Activated naive CD4-positive, alpha-beta T cell treated with anti-CD3 and anti-CD28 coated beads for 36 hours (primary cell): ENCODE data around the gene NBAS. TPM values are rescaled to one million over a fixed set of nuclear protein-coding genes. Genes with fewer than 3 reads are reported as not detected.
"Not testable (repeated sequence)": the region's sequence is repeated elsewhere in the genome, so short reads cannot be mapped to it uniquely, and the experiment has no call there.

Experiments used
- CTCF ChIA-PET: fragments of 350-600 bp; sonication (Branson Sonifier 250); formaldehyde crosslinking; loops from one replicate; lab custom pipeline; 2021; ENCODE audit warnings: antibody characterized with exemption; lab: Charles Lee
- DNase-seq: peaks from one replicate; pipeline ENCODE4 v3.0.0-alpha.2; 2020
- H3K27ac Mint-ChIP-seq: one replicate; pipeline ENCODE4 v1.8.0; 2021; ENCODE audit warnings: mild to moderate bottlenecking, mixed read lengths
- H3K27me3 Mint-ChIP-seq: one replicate; pipeline ENCODE4 v1.8.0; 2021; ENCODE audit warnings: low read depth, mixed read lengths
- H3K36me3 Mint-ChIP-seq: one replicate; pipeline ENCODE4 v1.8.0; 2021; ENCODE audit warnings: low read depth, mixed read lengths
- H3K4me1 Mint-ChIP-seq: one replicate; pipeline ENCODE4 v1.8.0; 2021; ENCODE audit warnings: low read depth, mixed read lengths
- H3K4me3 Mint-ChIP-seq: one replicate; pipeline ENCODE4 v1.8.0; 2021; ENCODE audit warnings: mild to moderate bottlenecking, moderate library complexity, mixed read lengths
- H3K9me3 Mint-ChIP-seq: one replicate; pipeline ENCODE4 v1.8.0; 2021; ENCODE audit warnings: mixed read lengths
- intact Hi-C: fragments of 100-400 bp; cut with micrococcal nuclease; formaldehyde crosslinking; loops from one replicate; pipeline ENCODE4 v1.15.1; 2023
- total RNA-seq, 2 experiments: library from RNA; stranded (reverse); gene quantifications; one replicate each; pipeline ENCODE4 v1.2.3, GENCODE V29; 2021

The NBAS gene
- total RNA-seq, 2 experiments from 2014 or later = 45.5 to 46.4 TPM

GRCh38 chr2:15263976-15264685 lies 297.0 kb downstream of the NBAS start:
- Mint-ChIP-seq H3K4me1 (peaks cover 2% of the 10 kb centered on the region), H3K36me3 (peaks cover 61% of the 10 kb centered on the region), H3K27ac (no peak overlapping the region), H3K9me3 (peaks cover 8% of the 10 kb centered on the region), H3K27me3 (no peaks in the 10 kb centered on the region), H3K4me3 (no peak overlapping the region)
- CTCF ChIA-PET = no interaction called here
- intact Hi-C loops = no loop called here
- DNase-seq = no peak

- H3K9me3 Mint-ChIP-seq = peaks cover 16% of the 10 kb centered on the region
- H3K27me3 Mint-ChIP-seq = no peaks in the 10 kb centered on the region
- DNase-seq = no peak
- CTCF ChIA-PET = no interaction called here
- H3K27ac Mint-ChIP-seq = no peak overlapping the region
- H3K4me1 Mint-ChIP-seq = peaks cover 2% of the 10 kb centered on the region
- H3K36me3 Mint-ChIP-seq = peaks cover 64% of the 10 kb centered on the region
- intact Hi-C loops = no loop called here
- H3K4me3 Mint-ChIP-seq = no peak overlapping the region
Measured at GRCh38 chr2:15262792-15263191, 298.3 kb downstream of the NBAS start.

GRCh38 chr2:15260835-15261234 lies 300.3 kb downstream of the NBAS start:
- intact Hi-C loops = no loop called here
- H3K4me3 Mint-ChIP-seq = no peak overlapping the region
- H3K36me3 Mint-ChIP-seq = peaks cover 67% of the 10 kb centered on the region
- no peaks in the 10 kb centered on the region for H3K27me3 Mint-ChIP-seq
- CTCF ChIA-PET = no interaction called here
- no peak for DNase-seq
- no peak overlapping the region for H3K27ac Mint-ChIP-seq
- H3K9me3 Mint-ChIP-seq = peaks cover 16% of the 10 kb centered on the region
- peaks cover 2% of the 10 kb centered on the region for H3K4me1 Mint-ChIP-seq

GRCh38 chr2:15260196-15260595 lies 300.9 kb downstream of the NBAS start:
- peaks cover 18% of the 10 kb centered on the region for H3K9me3 Mint-ChIP-seq
- H3K27ac Mint-ChIP-seq = no peak overlapping the region
- intact Hi-C loops = no loop called here
- H3K27me3 Mint-ChIP-seq = no peaks in the 10 kb centered on the region
- H3K36me3 Mint-ChIP-seq = peaks cover 66% of the 10 kb centered on the region
- H3K4me1 Mint-ChIP-seq = no peaks in the 10 kb centered on the region
- H3K4me3 Mint-ChIP-seq = no peak overlapping the region
- DNase-seq = no peak
- CTCF ChIA-PET = no interaction called here

- CTCF ChIA-PET = interaction anchor here (0.5 kb wide), 1 partner anchor 187 kb away, joined by 3 read pairs; no protein-coding TSS in a partner anchor
- no peaks in the 10 kb centered on the region for H3K4me1 Mint-ChIP-seq
- intact Hi-C loops = no loop called here
- H3K4me3 Mint-ChIP-seq = no peak overlapping the region
- no peak for DNase-seq
- H3K36me3 Mint-ChIP-seq = peaks cover 60% of the 10 kb centered on the region
- H3K27ac Mint-ChIP-seq = no peak overlapping the region
- H3K9me3 Mint-ChIP-seq = peaks cover 18% of the 10 kb centered on the region
- no peaks in the 10 kb centered on the region for H3K27me3 Mint-ChIP-seq
Measured at GRCh38 chr2:15259356-15259756, 301.8 kb downstream of the NBAS start.

GRCh38 chr2:15258385-15258784 lies 302.7 kb downstream of the NBAS start:
- H3K9me3 Mint-ChIP-seq = peaks cover 18% of the 10 kb centered on the region
- H3K27ac Mint-ChIP-seq, H3K4me1 Mint-ChIP-seq, DNase-seq, intact Hi-C loops, H3K27me3 Mint-ChIP-seq, H3K4me3 Mint-ChIP-seq, CTCF ChIA-PET: not testable (repeated sequence)
- peaks cover 55% of the 10 kb centered on the region for H3K36me3 Mint-ChIP-seq

- Mint-ChIP-seq H3K4me1 (no peaks in the 10 kb centered on the region), H3K4me3 (no peak overlapping the region), H3K36me3 (peaks cover 43% of the 10 kb centered on the region), H3K9me3 (peaks cover 25% of the 10 kb centered on the region), H3K27ac (no peak overlapping the region), H3K27me3 (no peaks in the 10 kb centered on the region)
- DNase-seq = no peak
- intact Hi-C loops = no loop called here
- CTCF ChIA-PET = no interaction called here
Measured at GRCh38 chr2:15253835-15254286, 307.3 kb downstream of the NBAS start.

- Mint-ChIP-seq H3K27me3 (no peaks in the 10 kb centered on the region), H3K4me3 (no peak overlapping the region), H3K4me1 (no peaks in the 10 kb centered on the region), H3K9me3 (peaks cover 21% of the 10 kb centered on the region), H3K36me3 (peaks cover 39% of the 10 kb centered on the region), H3K27ac (no peak overlapping the region)
- no peak for DNase-seq
- intact Hi-C loops = no loop called here
- CTCF ChIA-PET = no interaction called here
Measured at GRCh38 chr2:15253247-15253646, 307.9 kb downstream of the NBAS start.

- intact Hi-C loops = no loop called here
- CTCF ChIA-PET = interaction anchor here (0.6 kb wide), 1 partner anchor 277 kb away, joined by 3 read pairs; no protein-coding TSS in a partner anchor
Measured at GRCh38 chr2:15251753-15252152, 309.4 kb downstream of the NBAS start.

GRCh38 chr2:15250946-15251345 lies 310.2 kb downstream of the NBAS start:
- DNase-seq, H3K4me3 Mint-ChIP-seq, H3K27me3 Mint-ChIP-seq, H3K27ac Mint-ChIP-seq, CTCF ChIA-PET, H3K4me1 Mint-ChIP-seq, intact Hi-C loops: not testable (repeated sequence)
- H3K36me3 Mint-ChIP-seq = peaks cover 36% of the 10 kb centered on the region
- H3K9me3 Mint-ChIP-seq = peaks cover 19% of the 10 kb centered on the region

More at GRCh38 chr2:15251753-15252152, 309.4 kb downstream of the NBAS start:
- Mint-ChIP-seq H3K4me3 (no peak overlapping the region), H3K36me3 (peaks cover 32% of the 10 kb centered on the region), H3K27ac (no peak overlapping the region), H3K4me1 (no peaks in the 10 kb centered on the region), H3K9me3 (peaks cover 19% of the 10 kb centered on the region), H3K27me3 (no peaks in the 10 kb centered on the region)
- no peak for DNase-seq

- no peak overlapping the region for H3K27ac Mint-ChIP-seq
Measured at GRCh38 chr2:15246870-15247269, 314.3 kb downstream of the NBAS start.

GRCh38 chr2:15243762-15244161 lies 317.4 kb downstream of the NBAS start:
- Mint-ChIP-seq H3K36me3 (peaks cover 12% of the 10 kb centered on the region), H3K27ac (no peak overlapping the region), H3K4me1 (peaks cover 4% of the 10 kb centered on the region), H3K27me3 (no peaks in the 10 kb centered on the region), H3K9me3 (no peaks in the 10 kb centered on the region), H3K4me3 (no peak overlapping the region)
- intact Hi-C loops = no loop called here
- DNase-seq = no peak
- CTCF ChIA-PET = no interaction called here

More at GRCh38 chr2:15246870-15247269, 314.3 kb downstream of the NBAS start:
- Mint-ChIP-seq H3K4me1 (peaks cover 4% of the 10 kb centered on the region), H3K4me3 (no peak overlapping the region), H3K36me3 (peaks cover 30% of the 10 kb centered on the region), H3K27me3 (no peaks in the 10 kb centered on the region), H3K9me3 (peaks cover 16% of the 10 kb centered on the region)
- intact Hi-C loops = no loop called here
- DNase-seq = no peak
- CTCF ChIA-PET = no interaction called here

- intact Hi-C loops = no loop called here
- Mint-ChIP-seq H3K27me3 (no peaks in the 10 kb centered on the region), H3K36me3 (peaks cover 15% of the 10 kb centered on the region), H3K4me3 (no peak overlapping the region), H3K4me1 (peaks cover 4% of the 10 kb centered on the region), H3K27ac (no peak overlapping the region), H3K9me3 (no peaks in the 10 kb centered on the region)
- no peak for DNase-seq
- CTCF ChIA-PET = no interaction called here
Measured at GRCh38 chr2:15242936-15243461, 318.1 kb downstream of the NBAS start.
